Activated CD4-positive, alpha-beta T cell treated with anti-CD3 and anti-CD28 coated beads, Interleukin-2, amount 10 ng/mL, durations not matched to agents 7 days and 5 days (primary cell): ENCODE measurements around the gene CETN3. TPM values are rescaled to one million over a fixed set of nuclear protein-coding genes. Genes with fewer than 3 reads are reported as not detected.
"Not testable (repeated sequence)": the region's sequence is repeated elsewhere in the genome, so short reads cannot be mapped to it uniquely, and the experiment has no call there.

Experiments
- CTCF ChIA-PET: fragments of 350-600 bp; sonication (Branson Sonifier 250); formaldehyde crosslinking; loops from one replicate; lab custom pipeline; 2021; ENCODE audit warnings: antibody characterized with exemption; lab: Charles Lee
- POLR2A ChIA-PET: fragments of 350-600 bp; sonication (Branson Sonifier 250); formaldehyde crosslinking; loops from one replicate; lab custom pipeline; 2021; ENCODE audit warnings: antibody characterized with exemption; lab: Charles Lee
- DNase-seq: peaks from one replicate; pipeline ENCODE4 v3.0.0-alpha.2; 2020
- H3K27ac Mint-ChIP-seq: one replicate; pipeline ENCODE4 v1.8.0; 2021; ENCODE audit warnings: mild to moderate bottlenecking, moderate library complexity, mixed read lengths
- H3K27me3 Mint-ChIP-seq: one replicate; pipeline ENCODE4 v1.8.0; 2021; ENCODE audit warnings: mixed read lengths
- H3K36me3 Mint-ChIP-seq: one replicate; pipeline ENCODE4 v1.8.0; 2021; ENCODE audit warnings: low read depth, mixed read lengths
- H3K4me1 Mint-ChIP-seq: one replicate; pipeline ENCODE4 v1.8.0; 2021; ENCODE audit warnings: mixed read lengths
- H3K4me3 Mint-ChIP-seq: one replicate; pipeline ENCODE4 v1.8.0; 2021; ENCODE audit warnings: mild to moderate bottlenecking, moderate library complexity, mixed read lengths
- H3K9me3 Mint-ChIP-seq: one replicate; pipeline ENCODE4 v1.8.0; 2021; ENCODE audit warnings: mixed read lengths
- total RNA-seq, 2 experiments: library from RNA; stranded (reverse); gene quantifications; one replicate each; pipeline ENCODE4 v1.2.3, GENCODE V29; 2021

CETN3 gene
- total RNA-seq, 2 experiments from 2014 or later: 25.0 to 28.2 TPM

DNA sequence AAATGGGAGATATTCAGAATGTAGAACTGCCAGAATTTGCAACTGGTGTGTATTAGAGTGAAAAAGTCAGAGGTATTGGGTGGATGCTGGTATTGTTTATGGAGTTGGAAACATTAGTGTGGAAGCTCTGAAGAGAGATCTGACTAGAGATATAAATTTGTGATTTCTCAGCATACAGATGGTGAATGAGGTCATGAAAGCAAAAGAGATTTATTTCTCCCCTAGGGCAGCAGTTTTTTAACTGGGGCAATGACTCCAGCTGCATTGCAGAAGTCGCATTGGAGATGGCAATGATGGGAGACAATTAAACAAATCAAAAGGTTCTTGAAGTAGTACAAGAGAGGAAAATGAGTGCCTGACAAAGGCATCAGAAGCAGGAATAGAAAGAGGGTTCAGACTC lies 64.9 kb downstream of the CETN3 start:
- Mint-ChIP-seq H3K27ac (no peak overlapping the region), H3K4me1 (no peaks in the 10 kb centered on the region), H3K4me3 (no peak overlapping the region), H3K27me3 (no peaks in the 10 kb centered on the region), H3K9me3 (no peaks in the 10 kb centered on the region), H3K36me3 (no peaks in the 10 kb centered on the region)
- no peak for DNase-seq
- ChIA-PET POLR2A (no interaction called here), CTCF (interaction anchor here (1.3 kb wide), 1 partner anchor 12 kb away, joined by 4 read pairs; no protein-coding TSS in a partner anchor)

GRCh38 chr5:90343731-90344130 lies 65.8 kb downstream of the CETN3 start:
- H3K4me1 Mint-ChIP-seq, CTCF ChIA-PET, H3K4me3 Mint-ChIP-seq, H3K9me3 Mint-ChIP-seq, H3K27ac Mint-ChIP-seq, DNase-seq, POLR2A ChIA-PET, H3K36me3 Mint-ChIP-seq, H3K27me3 Mint-ChIP-seq: not testable (repeated sequence)

GRCh38 chr5:90342576-90342975 lies 67.0 kb downstream of the CETN3 start:
- Mint-ChIP-seq H3K27ac (no peak overlapping the region), H3K9me3 (no peaks in the 10 kb centered on the region), H3K36me3 (no peaks in the 10 kb centered on the region), H3K4me3 (no peak overlapping the region), H3K27me3 (peaks cover 4% of the 10 kb centered on the region), H3K4me1 (no peaks in the 10 kb centered on the region)
- CTCF ChIA-PET: no interaction called here
- POLR2A ChIA-PET: no interaction called here
- no peak for DNase-seq

Other genes starting within 250 kb of the CETN3 start
- gene MBLAC2, start 65.0 kb upstream of the CETN3 start, total RNA-seq: 1 to 10 TPM; 6.1 to 7.3 TPM
- 1 to 10 TPM; 3.0 to 3.5 TPM for gene POLR3G, start 65.1 kb upstream of the CETN3 start, total RNA-seq
- 10 to 100 TPM; 21.1 to 22.5 TPM for gene LYSMD3, start 119.8 kb upstream of the CETN3 start, total RNA-seq
- gene ADGRV1, start 149.0 kb upstream of the CETN3 start, total RNA-seq: not detected